GM21423 (cell line): ENCODE measurements around the gene MACF1.

Experiments
- ATAC-seq: cut with Tn5 transposase; IDR thresholded peaks from one replicate; pipeline ENCODE4 v1.9.1; 2021; ENCODE audit warnings: mild to moderate bottlenecking, moderate library complexity; ENCODE audit not compliant: unreplicated experiment

The MACF1 gene

GRCh38 chr1:39174390-39175081, 30.0 kb upstream of the MACF1 start:
- ATAC-seq, result no peak

- no peak for ATAC-seq
These were observed 26.8 kb upstream of the MACF1 start for GRCh38 chr1:39177706-39178105.

- no peak for ATAC-seq
These were observed 25.7 kb upstream of the MACF1 start for GRCh38 chr1:39178541-39179431.

- ATAC-seq, result no peak
These were observed 23.2 kb upstream of the MACF1 start for GRCh38 chr1:39181311-39181710.

- no peak for ATAC-seq
These were observed 21.7 kb upstream of the MACF1 start for GRCh38 chr1:39182804-39183203.

GRCh38 chr1:39183503-39184353, 20.8 kb upstream of the MACF1 start:
- ATAC-seq, result no peak

- no peak for ATAC-seq
These were observed 20.1 kb upstream of the MACF1 start for GRCh38 chr1:39184354-39184818.

- no peak for ATAC-seq
These were observed 17.0 kb upstream of the MACF1 start for GRCh38 chr1:39187275-39188046.

- no peak for ATAC-seq
These were observed 14.9 kb upstream of the MACF1 start for GRCh38 chr1:39189592-39190041.

- no peak for ATAC-seq
These were observed 14.4 kb upstream of the MACF1 start for GRCh38 chr1:39190096-39190495.

- no peak for ATAC-seq
These were observed 10.0 kb upstream of the MACF1 start for GRCh38 chr1:39194398-39195051.

GRCh38 chr1:39195166-39196111, 9.1 kb upstream of the MACF1 start:
- ATAC-seq, result no peak

- ATAC-seq, result peak; percentile 36
These were observed 8.0 kb upstream of the MACF1 start for GRCh38 chr1:39196244-39197215.

GRCh38 chr1:39199593-39199992, 4.9 kb upstream of the MACF1 start:
- no peak for ATAC-seq

GRCh38 chr1:39205102-39205780, 746 bp downstream of the MACF1 start:
- ATAC-seq, result no peak

- ATAC-seq, result no peak
These were observed 1.4 kb downstream of the MACF1 start for GRCh38 chr1:39205781-39206464.
